ENCODE data around the gene CCDC63.

The CCDC63 gene

DNA sequence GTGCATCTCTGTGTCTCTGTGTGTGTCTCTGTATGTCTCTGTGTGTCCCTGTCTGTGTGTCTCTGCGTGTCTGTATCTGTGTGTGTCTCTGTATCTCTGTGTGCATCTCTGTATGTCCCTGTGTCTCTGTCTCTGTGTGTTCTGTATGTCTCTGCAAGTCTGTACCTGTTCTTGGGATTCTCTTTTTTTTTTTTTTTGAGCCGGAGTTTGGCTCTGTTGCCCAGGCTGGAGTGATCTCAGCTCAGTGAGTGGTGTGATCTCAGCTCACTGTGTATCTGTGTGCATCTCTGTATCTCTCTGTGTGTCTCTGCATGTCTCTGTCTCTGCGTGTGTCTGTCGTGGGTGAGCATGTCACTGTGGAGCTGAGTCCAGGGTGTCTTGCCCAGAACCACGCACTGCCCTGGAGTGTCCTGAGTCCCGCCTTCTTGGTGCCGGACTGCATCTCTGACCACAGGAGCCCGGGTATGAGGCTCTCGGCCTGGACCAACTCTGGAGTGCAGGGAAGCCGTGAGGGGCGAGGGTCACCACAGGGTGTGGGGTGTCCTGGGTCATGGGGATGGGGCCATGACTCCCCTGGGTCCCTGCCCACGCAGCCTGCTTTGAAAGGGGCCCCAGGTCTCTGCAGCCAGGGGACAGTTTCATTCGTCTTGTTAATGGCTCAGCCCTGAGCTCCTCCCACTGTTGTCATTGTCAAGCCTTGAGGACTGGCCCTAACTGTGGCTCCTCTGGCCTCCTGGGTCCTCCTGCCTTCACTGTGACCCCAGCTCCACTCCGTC lies 61.8 kb downstream of the CCDC63 start:
- peaks cover 10% of the 10 kb centered on the region for H3K9me3 ChIP-seq (ENCODE audit: control insufficient read depth, low read length)
- H3K4me3 ChIP-seq (ENCODE audit: low read length), result no peak overlapping the region
- no peak overlapping the region for H3K9ac ChIP-seq (ENCODE audit: low read length)
- H3K36me3 ChIP-seq (ENCODE audit: control insufficient read depth, insufficient read depth, low read length, severe bottlenecking), result no peaks in the 10 kb centered on the region
- no peak for DNase-seq (ENCODE audit: low read depth)
- no peaks in the 10 kb centered on the region for H3K4me1 ChIP-seq (ENCODE audit: control insufficient read depth, insufficient read depth, low read length)
- H3K27me3 ChIP-seq (replicated peaks; ENCODE audit: control insufficient read depth, insufficient read depth, low read length), result peaks cover 59% of the 10 kb centered on the region

DNA sequence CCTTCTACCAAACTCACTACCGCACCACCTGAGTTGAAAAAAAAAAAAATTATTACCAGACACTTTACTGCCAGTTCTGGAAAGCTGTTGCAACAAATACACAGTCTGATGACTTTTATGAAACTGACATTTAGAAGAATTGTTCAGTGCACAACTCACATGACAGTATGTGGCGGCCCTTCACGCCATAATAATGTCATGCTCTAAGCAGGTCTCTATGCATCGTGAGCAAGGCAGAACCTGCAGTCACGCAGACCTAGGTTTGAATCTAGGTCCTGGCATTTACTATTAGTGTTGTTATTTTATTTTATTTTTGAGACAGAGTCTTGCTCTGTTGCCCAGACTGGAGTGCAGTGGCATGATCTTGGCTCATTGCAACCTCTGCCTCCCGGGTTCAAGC lies 65.5 kb downstream of the CCDC63 start:
- Histone ChIP-seq H3K9me3 (ENCODE audit: control insufficient read depth, low read length) (peaks cover 6% of the 10 kb centered on the region), H3K27me3 (replicated peaks; ENCODE audit: control insufficient read depth, insufficient read depth, low read length) (peaks cover 42% of the 10 kb centered on the region), H3K9ac (ENCODE audit: low read length) (no peak overlapping the region), H3K36me3 (ENCODE audit: control insufficient read depth, insufficient read depth, low read length, severe bottlenecking) (no peaks in the 10 kb centered on the region), H3K4me1 (ENCODE audit: control insufficient read depth, insufficient read depth, low read length) (no peaks in the 10 kb centered on the region), H3K4me3 (ENCODE audit: low read length) (no peak overlapping the region)
- no peak for DNase-seq (ENCODE audit: low read depth)

DNA sequence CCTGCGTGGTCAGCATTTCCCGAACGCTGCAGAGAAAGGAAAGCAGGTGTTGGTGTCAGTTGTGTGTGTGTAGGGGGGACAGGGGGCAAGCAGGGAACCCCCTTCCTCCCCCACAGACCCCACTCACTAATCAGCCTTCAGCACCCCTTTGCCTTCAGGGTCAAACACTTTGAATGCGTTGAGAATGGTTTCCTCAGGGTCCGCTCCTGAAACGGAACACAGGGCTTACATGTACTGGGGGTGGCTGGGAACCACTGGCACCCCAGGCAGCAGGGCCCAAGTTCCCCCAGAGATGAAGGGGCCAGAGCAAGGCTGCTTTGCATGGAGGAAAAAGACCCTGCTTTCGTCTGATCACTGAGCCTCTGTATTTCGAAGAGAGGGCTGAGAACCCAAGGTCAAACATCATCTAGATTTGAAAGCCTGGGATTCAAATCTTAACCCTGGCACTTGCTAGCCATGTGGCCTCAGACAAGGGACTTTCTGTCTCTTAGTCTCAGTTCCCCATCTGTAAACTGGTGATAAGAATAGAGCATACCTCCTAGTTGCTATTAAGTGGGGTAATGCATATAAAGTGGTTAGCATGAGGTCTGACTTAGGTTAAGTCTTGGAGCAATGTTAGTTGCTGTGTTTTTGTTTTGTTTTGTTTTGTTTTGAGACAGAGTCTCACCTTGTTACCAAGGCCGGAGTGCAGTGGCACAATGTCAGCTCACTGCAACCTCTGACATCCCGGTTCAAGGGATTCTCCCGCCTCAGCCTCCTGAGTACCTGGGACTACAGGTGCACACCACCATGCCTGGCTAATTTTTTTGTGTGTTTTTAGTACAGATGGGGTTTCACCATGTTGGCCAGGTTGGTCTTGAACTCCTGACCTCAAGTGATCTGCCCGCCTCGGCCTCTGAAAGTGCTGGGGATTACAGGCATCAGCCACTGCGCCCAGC lies 66.6 kb downstream of the CCDC63 start:
- H3K36me3 ChIP-seq (ENCODE audit: control insufficient read depth, insufficient read depth, low read length, severe bottlenecking), result no peaks in the 10 kb centered on the region
- peaks cover 30% of the 10 kb centered on the region for H3K27me3 ChIP-seq (replicated peaks; ENCODE audit: control insufficient read depth, insufficient read depth, low read length)
- no peak overlapping the region for H3K4me3 ChIP-seq (ENCODE audit: low read length)
- no peak overlapping the region for H3K9ac ChIP-seq (ENCODE audit: low read length)
- H3K9me3 ChIP-seq (ENCODE audit: control insufficient read depth, low read length), result peaks cover 6% of the 10 kb centered on the region
- no peaks in the 10 kb centered on the region for H3K4me1 ChIP-seq (ENCODE audit: control insufficient read depth, insufficient read depth, low read length)
- no peak for DNase-seq (ENCODE audit: low read depth)

DNA sequence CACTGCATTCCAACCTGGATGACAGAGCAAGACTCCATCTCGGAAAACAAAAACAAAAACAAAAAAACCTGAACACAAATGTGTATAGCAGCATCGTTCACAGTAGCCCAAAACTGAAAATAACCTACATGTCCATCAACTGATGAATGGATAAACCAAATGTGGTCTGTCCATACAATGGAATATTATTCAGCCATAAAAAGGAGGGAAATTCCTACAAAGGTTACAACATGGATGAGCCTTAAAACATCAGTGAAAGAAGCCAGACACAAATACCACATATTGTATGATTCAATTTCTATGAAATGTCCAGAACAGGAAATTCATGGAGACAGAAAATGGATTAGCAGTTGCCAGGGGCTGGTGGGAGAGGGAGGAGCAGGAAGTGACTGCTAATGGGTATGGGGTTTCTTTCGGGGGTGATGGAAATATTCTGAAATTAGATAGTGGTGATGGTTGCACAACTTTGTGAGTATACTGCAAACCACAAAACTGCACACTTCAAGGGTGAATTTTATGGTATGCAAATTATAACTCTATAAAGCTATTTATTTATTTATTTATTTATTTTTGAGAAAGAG lies 69.6 kb downstream of the CCDC63 start:
- DNase-seq (ENCODE audit: low read depth), result no peak
- Histone ChIP-seq H3K4me3 (ENCODE audit: low read length) (no peak overlapping the region), H3K27me3 (replicated peaks; ENCODE audit: control insufficient read depth, insufficient read depth, low read length) (peaks cover 13% of the 10 kb centered on the region), H3K9ac (ENCODE audit: low read length) (no peak overlapping the region), H3K9me3 (ENCODE audit: control insufficient read depth, low read length) (no peaks in the 10 kb centered on the region), H3K36me3 (ENCODE audit: control insufficient read depth, insufficient read depth, low read length, severe bottlenecking) (no peaks in the 10 kb centered on the region), H3K4me1 (ENCODE audit: control insufficient read depth, insufficient read depth, low read length) (no peaks in the 10 kb centered on the region)

DNA sequence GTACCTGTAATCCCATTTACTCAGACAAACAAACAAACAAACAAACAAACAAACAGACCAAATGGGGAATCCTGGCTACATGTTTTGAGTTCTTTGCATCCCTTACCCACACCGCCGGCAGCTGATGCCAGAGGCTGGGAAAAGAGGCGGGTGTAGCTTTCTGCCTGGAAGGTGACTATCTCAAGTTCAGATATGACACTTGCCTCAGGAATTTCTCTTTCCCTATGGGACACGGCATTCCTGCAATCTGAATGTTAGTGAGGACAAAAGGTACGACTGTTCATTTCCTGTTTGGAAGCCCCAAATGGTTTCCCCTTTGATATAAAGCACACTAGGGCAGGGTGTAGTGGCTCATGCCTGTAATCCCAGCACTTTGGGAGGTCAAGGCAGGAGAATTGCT lies 70.7 kb downstream of the CCDC63 start:
- H3K36me3 ChIP-seq (ENCODE audit: control insufficient read depth, insufficient read depth, low read length, severe bottlenecking), result no peaks in the 10 kb centered on the region
- no peak overlapping the region for H3K9ac ChIP-seq (ENCODE audit: low read length)
- no peak for DNase-seq (ENCODE audit: low read depth)
- H3K4me3 ChIP-seq (ENCODE audit: low read length), result no peak overlapping the region
- no peaks in the 10 kb centered on the region for H3K9me3 ChIP-seq (ENCODE audit: control insufficient read depth, low read length)
- H3K4me1 ChIP-seq (ENCODE audit: control insufficient read depth, insufficient read depth, low read length), result no peaks in the 10 kb centered on the region
- peaks cover 16% of the 10 kb centered on the region for H3K27me3 ChIP-seq (replicated peaks; ENCODE audit: control insufficient read depth, insufficient read depth, low read length)

DNA sequence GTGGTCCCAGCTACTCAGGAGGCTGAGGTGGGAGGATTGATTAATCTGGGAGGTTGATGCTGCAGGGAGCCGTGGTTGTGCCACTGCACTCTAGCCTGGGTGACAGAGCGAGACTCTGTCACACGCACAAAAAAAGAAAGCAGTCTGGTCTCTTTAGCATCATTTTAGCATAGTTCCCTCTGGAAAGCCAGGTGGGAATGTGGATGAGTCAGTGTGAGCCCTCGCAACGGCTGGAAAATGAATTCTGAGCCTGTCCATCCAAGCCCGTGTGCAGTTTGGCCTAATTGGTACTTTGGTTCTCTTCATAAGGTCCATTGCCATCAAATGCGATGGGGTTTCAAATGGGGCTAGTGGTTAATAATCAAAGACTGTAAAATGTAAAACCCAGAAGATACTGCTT lies 71.2 kb downstream of the CCDC63 start:
- Histone ChIP-seq H3K4me1 (ENCODE audit: control insufficient read depth, insufficient read depth, low read length) (no peaks in the 10 kb centered on the region), H3K36me3 (ENCODE audit: control insufficient read depth, insufficient read depth, low read length, severe bottlenecking) (no peaks in the 10 kb centered on the region), H3K9me3 (ENCODE audit: control insufficient read depth, low read length) (no peaks in the 10 kb centered on the region), H3K9ac (ENCODE audit: low read length) (no peak overlapping the region), H3K27me3 (replicated peaks; ENCODE audit: control insufficient read depth, insufficient read depth, low read length) (peaks cover 14% of the 10 kb centered on the region), H3K4me3 (ENCODE audit: low read length) (no peak overlapping the region)
- DNase-seq (ENCODE audit: low read depth), result no peak

DNA sequence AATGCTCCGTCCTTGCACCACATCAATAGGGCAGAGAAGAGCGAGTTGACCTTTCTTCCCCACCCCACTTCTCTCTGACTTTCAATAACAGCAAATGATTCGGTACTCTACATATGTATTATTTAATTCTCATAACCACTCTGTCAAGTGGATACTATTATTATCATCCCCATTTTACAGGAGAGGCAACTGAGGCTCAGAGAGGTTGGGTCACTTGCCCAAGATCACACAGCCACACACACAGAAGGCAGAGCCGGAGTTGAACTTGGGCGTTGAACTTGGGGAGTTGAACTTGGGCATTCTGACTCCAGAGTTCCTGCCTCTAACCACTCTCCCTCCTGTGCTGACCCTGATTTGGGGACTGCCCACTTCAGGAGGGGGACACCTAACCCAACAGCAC lies 72.9 kb downstream of the CCDC63 start:
- no peak for DNase-seq (ENCODE audit: low read depth)
- H3K4me1 ChIP-seq (ENCODE audit: control insufficient read depth, insufficient read depth, low read length), result no peaks in the 10 kb centered on the region
- H3K36me3 ChIP-seq (ENCODE audit: control insufficient read depth, insufficient read depth, low read length, severe bottlenecking), result no peaks in the 10 kb centered on the region
- no peaks in the 10 kb centered on the region for H3K9me3 ChIP-seq (ENCODE audit: control insufficient read depth, low read length)
- no peak overlapping the region for H3K4me3 ChIP-seq (ENCODE audit: low read length)
- no peak overlapping the region for H3K9ac ChIP-seq (ENCODE audit: low read length)
- peaks cover 7% of the 10 kb centered on the region for H3K27me3 ChIP-seq (replicated peaks; ENCODE audit: control insufficient read depth, insufficient read depth, low read length)

DNA sequence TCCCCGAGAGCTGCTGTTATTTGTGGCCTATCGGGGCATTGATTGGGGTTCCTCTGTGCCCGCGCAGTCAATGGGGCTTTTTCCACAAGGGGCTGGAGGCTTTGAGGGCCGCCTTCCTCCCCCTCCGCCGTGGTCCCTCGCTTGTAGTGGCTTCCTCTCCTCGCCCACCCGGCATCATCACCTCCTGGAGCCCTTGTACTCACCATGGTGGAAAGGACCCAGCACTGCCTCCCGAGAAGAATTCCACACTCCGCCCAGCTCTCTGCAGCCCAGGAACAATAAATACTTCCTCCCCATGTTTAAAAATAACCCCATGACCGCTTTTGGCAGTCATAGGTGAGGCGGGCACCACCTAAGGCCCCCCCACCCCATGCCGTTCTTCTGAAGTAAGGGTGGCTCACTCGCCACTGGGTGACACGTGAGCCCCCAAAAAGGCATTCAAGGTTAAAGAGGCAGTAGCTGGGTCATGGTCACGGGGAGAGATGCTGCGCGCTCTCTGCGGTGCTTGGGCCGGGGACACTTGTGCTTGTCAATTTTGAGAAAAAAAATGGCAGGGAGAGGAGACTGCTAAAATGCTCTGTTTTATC lies 73.6 kb downstream of the CCDC63 start, which contains the start of gene MYL2:
Gene MYL2, minus strand, starts transcription at position 256 of the 587 bp plus-strand sequence. Its CDS starts 50 bp downstream, at position 206.
- Histone ChIP-seq H3K4me3 (ENCODE audit: low read length) (no peak within 1 kb of the TSS), H3K9me3 (ENCODE audit: control insufficient read depth, low read length) (no peaks in the 10 kb centered on the region), H3K27me3 (replicated peaks; ENCODE audit: control insufficient read depth, insufficient read depth, low read length) (peaks cover 11% of the 10 kb centered on the region), H3K9ac (ENCODE audit: low read length) (no peak within 1 kb of the TSS), H3K36me3 (ENCODE audit: control insufficient read depth, insufficient read depth, low read length, severe bottlenecking) (no peaks in the 10 kb centered on the region), H3K4me1 (ENCODE audit: control insufficient read depth, insufficient read depth, low read length) (no peaks in the 10 kb centered on the region)
- DNase-seq (ENCODE audit: low read depth), result no peak

DNA sequence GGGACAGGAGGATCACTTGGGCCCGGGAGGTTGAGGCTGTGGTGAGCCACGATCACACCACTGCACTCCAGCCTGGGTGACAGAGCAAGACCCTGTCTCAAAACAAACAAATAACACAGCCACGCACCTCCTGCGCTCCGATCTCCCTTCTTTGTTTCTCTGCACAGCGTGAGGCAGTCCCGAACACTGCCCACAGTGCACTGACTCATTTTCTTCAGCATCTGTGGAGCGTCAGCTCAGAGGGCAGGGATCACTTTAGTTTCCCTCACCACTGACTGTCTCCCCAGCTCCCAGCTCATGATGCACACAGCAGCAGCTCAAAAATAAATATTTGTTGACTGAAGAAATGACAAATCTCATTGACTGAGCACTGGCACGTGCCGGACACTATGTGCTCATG lies 74.5 kb downstream of the CCDC63 start:
- no peak for DNase-seq (ENCODE audit: low read depth)
- H3K4me1 ChIP-seq (ENCODE audit: control insufficient read depth, insufficient read depth, low read length), result no peaks in the 10 kb centered on the region
- peaks cover 18% of the 10 kb centered on the region for H3K27me3 ChIP-seq (replicated peaks; ENCODE audit: control insufficient read depth, insufficient read depth, low read length)
- H3K9me3 ChIP-seq (ENCODE audit: control insufficient read depth, low read length), result no peaks in the 10 kb centered on the region
- no peaks in the 10 kb centered on the region for H3K36me3 ChIP-seq (ENCODE audit: control insufficient read depth, insufficient read depth, low read length, severe bottlenecking)
- no peak overlapping the region for H3K4me3 ChIP-seq (ENCODE audit: low read length)
- no peak overlapping the region for H3K9ac ChIP-seq (ENCODE audit: low read length)

DNA sequence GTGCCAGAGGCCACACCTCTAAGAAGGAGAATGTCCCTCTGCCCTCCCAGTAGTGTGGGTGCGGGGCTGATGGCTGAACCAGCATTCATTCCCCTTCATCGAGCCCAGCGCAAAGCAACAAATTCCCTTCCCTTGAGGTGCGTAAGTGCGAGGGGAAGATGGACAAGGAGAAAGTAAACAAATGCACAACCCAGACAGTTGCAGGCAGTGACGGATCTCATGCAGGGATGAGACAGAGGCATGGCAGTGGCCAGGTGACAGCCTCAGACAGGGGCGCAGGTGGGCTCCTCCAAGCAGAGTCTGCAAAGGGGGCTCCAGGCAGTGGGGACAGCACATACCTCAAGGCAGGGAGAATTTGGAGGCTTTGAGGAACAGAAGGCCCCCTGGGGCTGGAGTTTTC lies 75.9 kb downstream of the CCDC63 start:
- peaks cover 22% of the 10 kb centered on the region for H3K27me3 ChIP-seq (replicated peaks; ENCODE audit: control insufficient read depth, insufficient read depth, low read length)
- H3K4me1 ChIP-seq (ENCODE audit: control insufficient read depth, insufficient read depth, low read length), result no peaks in the 10 kb centered on the region
- DNase-seq (ENCODE audit: low read depth), result no peak
- no peak overlapping the region for H3K4me3 ChIP-seq (ENCODE audit: low read length)
- no peaks in the 10 kb centered on the region for H3K9me3 ChIP-seq (ENCODE audit: control insufficient read depth, low read length)
- H3K9ac ChIP-seq (ENCODE audit: low read length), result no peak overlapping the region
- no peaks in the 10 kb centered on the region for H3K36me3 ChIP-seq (ENCODE audit: control insufficient read depth, insufficient read depth, low read length, severe bottlenecking)

DNA sequence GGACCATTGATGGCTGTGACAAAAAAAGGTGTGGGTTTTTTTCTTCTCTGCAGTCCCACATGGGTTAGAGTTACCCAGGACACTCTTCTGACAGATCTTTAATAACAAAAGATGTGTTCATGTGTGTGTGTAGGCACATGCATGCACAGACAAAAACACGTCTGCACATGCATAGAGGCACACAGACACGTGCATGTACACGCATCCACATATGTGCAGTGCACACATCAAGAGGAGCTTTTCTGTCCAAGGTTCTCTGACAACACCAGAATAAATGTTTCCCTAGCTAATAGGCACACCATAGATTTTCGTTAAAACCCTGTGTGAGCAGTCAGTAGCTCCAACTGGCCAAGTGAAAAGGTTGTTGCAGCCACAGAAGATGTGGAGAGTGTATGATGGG lies 76.4 kb downstream of the CCDC63 start:
- Histone ChIP-seq H3K4me3 (ENCODE audit: low read length) (no peak overlapping the region), H3K36me3 (ENCODE audit: control insufficient read depth, insufficient read depth, low read length, severe bottlenecking) (no peaks in the 10 kb centered on the region), H3K4me1 (ENCODE audit: control insufficient read depth, insufficient read depth, low read length) (no peaks in the 10 kb centered on the region), H3K9me3 (ENCODE audit: control insufficient read depth, low read length) (no peaks in the 10 kb centered on the region), H3K27me3 (replicated peaks; ENCODE audit: control insufficient read depth, insufficient read depth, low read length) (peaks cover 25% of the 10 kb centered on the region), H3K9ac (ENCODE audit: low read length) (no peak overlapping the region)
- no peak for DNase-seq (ENCODE audit: low read depth)
